HG02943 (cell line): ENCODE results near the gene LRRC37A.
A peak's percentile ranks its signal among the peaks of the same experiment; 100 is the strongest.
"Not testable (repeated sequence)": the region's sequence is repeated elsewhere in the genome, so short reads cannot be mapped to it uniquely, and the experiment has no call there.

Experiments
- ATAC-seq: cut with Tn5 transposase; IDR thresholded peaks from one replicate; pipeline ENCODE4 v1.9.1; 2021; ENCODE audit warnings: mild to moderate bottlenecking, low read depth, moderate library complexity; ENCODE audit not compliant: unreplicated experiment

LRRC37A gene

GRCh38 chr17:46286764-46287221, 8.1 kb upstream of the LRRC37A start:
- not testable (repeated sequence) for ATAC-seq

DNA sequence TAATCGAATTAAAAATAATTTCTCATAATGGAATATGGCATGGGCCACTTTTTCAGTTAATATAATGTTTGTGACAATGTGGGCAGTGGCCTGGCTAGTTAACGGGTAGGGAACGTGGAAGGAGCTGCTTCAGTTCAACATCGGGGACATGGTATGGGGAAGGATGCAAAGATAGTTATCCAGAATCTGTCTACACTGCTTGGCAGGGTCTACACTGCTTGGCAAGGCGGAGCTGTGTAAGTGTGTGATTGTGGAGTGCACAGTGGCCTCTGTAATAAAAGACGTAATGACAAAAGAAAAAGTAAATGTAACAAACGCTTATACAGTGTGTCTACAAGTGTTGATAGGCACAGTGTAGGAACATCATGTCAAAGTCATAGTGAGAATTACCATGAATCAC, 7.3 kb upstream of the LRRC37A start:
- not testable (repeated sequence) for ATAC-seq

GRCh38 chr17:46290906-46291546, 3.9 kb upstream of the LRRC37A start:
- ATAC-seq: not testable (repeated sequence)

DNA sequence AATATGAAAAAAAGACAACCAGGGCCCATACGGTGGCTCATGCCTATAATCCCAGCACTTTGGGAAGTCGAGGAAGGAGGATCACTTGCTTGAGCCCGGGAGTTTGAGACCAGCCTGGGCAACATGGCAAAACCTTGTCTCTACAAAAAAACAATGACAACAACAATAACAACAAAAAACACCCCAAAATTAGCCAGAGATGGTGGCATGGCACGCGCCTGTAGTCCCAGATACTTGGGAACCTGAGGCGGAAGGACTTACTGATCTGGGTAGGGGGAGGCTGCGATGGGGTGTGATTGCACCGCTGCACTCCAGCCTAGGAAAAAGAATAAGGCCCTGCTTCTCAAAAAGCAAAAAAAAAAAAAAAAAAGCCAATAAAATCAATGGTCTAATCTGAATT, 3.3 kb upstream of the LRRC37A start:
- ATAC-seq: not testable (repeated sequence)

DNA sequence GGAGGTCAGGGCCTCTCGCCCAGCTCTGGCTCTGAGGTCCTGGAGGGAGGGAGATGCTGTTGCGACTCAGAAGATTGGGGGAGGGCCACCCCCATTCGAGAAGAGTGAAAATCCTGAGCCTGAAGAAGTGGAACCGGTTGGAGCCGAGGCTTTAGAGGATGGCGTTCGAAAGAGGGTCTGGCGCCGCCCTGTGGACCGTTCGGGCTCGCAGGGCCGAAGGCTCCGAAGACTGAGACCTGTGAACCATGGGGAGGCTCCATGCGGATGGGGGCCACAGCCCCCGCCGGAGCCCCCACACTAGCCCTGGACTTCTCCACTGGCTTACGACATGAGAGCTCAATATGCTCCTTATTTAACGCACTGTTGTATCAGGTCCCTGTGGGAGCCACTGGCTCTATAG, 46.3 kb downstream of the LRRC37A start:
- ATAC-seq: not testable (repeated sequence)

DNA sequence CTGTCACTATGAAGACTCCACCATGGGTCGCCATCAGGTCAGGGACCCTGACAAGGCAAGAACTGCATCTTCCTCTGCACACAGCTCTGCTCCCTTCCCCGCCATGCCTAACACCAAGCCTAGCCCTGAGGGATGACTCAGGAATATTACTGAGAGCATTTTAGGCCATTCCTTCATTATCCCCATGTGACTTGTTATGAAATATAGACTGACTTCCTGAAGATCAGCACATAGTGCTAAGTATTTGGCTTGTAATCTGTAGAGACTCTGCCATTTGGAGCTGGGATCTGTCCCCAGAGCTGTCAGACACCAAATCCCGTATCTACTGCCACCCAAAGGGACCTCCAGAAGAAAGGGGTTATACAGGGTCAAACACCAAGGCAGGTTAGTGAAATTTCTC, 47.2 kb downstream of the LRRC37A start:
- ATAC-seq: not testable (repeated sequence)

DNA sequence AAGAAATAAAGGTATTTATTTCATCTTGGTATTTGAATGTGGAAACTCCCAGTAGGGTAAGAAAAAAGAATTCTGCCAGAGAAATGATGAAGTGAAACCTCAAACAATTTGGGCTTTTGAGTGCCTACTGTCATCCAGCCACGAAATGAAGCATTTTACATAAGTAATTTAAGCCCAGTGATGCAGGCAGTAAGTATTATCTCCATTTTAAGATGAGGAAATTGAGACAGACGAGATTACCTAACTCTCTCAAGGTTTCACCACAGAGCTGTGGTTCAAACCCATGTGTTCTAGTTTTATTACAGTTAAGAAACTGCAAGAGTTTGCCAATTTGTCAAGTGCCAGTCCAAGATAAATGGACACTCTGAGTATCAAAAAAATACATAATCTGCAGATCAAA, 53.4 kb downstream of the LRRC37A start:
- ATAC-seq: not testable (repeated sequence)

GRCh38 chr17:46349060-46349459, 54.1 kb downstream of the LRRC37A start:
- ATAC-seq: not testable (repeated sequence)

- ATAC-seq: not testable (repeated sequence)
Measured at GRCh38 chr17:46353856-46354255, 58.9 kb downstream of the LRRC37A start.

DNA sequence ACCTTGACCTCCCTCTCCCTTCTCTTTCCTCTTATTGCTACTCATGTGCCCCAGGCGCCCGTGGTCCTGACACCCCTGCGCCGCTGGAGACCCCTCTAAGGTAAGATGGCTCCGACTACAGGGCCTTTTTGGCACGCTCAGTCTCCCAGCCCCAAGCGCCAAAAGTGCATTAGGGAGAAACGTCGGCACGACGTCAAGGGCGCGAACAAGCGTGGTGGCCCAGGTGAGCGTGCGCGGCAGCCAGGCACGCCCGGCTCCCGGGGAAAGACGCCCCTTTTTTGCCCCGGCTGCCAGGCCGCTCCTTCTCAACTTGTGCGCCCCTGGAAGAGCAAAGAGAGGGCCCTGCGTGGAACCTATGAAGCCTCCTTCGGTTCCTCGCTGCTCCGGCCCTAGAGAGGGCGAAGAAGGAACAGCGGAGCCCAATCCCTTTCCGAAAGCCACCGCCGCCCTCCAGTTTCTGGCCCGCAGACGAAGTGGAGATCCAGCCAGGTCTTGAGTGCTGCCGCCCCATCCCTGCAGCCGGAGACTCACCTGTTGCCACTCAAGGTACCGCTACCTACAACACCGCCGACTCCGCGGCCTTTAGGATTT, 66.3 kb downstream of the LRRC37A start:
- ATAC-seq: peak; percentile 36

DNA sequence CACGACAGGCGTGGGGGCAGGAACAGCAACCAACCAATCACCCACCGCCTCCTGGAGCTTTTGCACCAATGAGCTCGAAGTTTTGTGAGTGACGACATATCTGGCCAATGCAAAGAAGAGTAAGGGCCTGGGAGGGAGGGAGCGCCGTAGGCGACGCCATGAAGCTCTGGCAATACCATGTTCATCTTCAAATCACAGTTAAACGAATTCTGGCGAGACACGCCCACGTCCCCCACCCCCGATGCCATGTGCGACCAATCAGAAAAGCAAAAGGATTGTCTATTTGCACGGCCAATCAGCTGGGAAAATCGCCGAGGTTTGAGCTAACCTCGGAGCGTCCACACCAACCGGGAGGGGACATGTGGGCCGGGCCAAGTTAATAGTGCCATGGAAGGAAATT, 66.8 kb downstream of the LRRC37A start, which contains the start of gene ARL17B:
ARL17B (minus strand) TSS at position 12 of the 400 bp plus-strand sequence. CDS start 3,369 bp downstream, outside the sequence.
- ATAC-seq: peak; percentile 91

DNA sequence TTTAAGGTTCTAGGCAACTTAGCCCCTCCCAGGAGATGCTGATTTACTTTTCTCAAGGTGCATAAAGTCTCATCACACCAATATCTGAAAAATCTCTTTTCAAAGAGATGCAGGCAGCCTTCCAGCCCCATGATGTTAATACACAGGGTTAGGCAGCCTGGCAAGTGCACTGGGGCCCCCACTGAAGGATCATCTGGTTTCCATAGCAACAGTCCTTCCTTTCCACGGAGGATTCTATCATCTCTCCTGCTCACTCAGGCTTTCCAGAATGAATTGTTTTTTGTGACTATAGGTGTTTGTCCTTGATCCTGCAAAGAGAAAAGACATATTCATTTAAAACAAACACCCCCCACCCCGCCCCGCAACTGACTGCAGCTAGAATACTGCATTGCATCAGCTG, 72.6 kb downstream of the LRRC37A start:
- ATAC-seq: not testable (repeated sequence)

GRCh38 chr17:46372236-46373229, 77.6 kb downstream of the LRRC37A start:
- ATAC-seq: not testable (repeated sequence)

DNA sequence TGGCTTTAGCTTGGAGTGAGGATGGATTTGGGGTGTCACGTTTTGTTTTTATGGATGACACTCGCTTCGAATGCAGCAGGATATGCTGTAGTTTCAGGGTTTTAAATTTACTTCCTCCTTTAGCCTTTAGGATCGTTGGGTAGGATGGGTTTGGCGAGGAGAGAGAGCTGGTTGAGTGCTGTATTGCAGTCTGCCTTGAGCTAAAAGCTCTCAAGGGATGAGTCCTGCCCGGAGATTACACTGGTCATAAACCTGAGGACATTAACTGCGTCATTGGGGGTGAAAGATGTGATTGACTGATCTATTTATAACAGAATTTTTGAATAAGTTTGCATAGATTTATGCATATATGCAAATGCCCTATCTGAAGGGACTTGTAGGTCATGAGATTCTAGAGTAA, 78.5 kb downstream of the LRRC37A start:
- ATAC-seq: not testable (repeated sequence)

- ATAC-seq: not testable (repeated sequence)
Measured at GRCh38 chr17:46383118-46383517, 88.2 kb downstream of the LRRC37A start.

- not testable (repeated sequence) for ATAC-seq
Measured at GRCh38 chr17:46385491-46385890, 90.6 kb downstream of the LRRC37A start.
